Stimulated activated CD8-positive, alpha-beta memory T cell treated with anti-CD3 and anti-CD28 coated beads, Interleukin-4, amount 100 ng/mL, for 24 hours (primary cell): ENCODE data around the gene PGR.
"Not testable (repeated sequence)": the region's sequence is repeated elsewhere in the genome, so short reads cannot be mapped to it uniquely, and the experiment has no call there.

Source experiments
- DNase-seq: peaks from one replicate; pipeline ENCODE4 v3.0.0-alpha.2; 2020; ENCODE audit warnings: low read depth

PGR gene

GRCh38 chr11:101082813-101083212 is 46.8 kb downstream of the PGR start:
- no peak for DNase-seq

- no peak for DNase-seq
Observed at GRCh38 chr11:101063706-101064105, 65.9 kb downstream of the PGR start.

- DNase-seq, result no peak
Observed at GRCh38 chr11:101061606-101062005, 68.0 kb downstream of the PGR start.

GRCh38 chr11:101059331-101059730 is 70.3 kb downstream of the PGR start:
- DNase-seq, result no peak

GRCh38 chr11:101053492-101053891 is 76.1 kb downstream of the PGR start:
- no peak for DNase-seq

- no peak for DNase-seq
Observed at GRCh38 chr11:101051677-101052076, 77.9 kb downstream of the PGR start.

- no peak for DNase-seq
Observed at GRCh38 chr11:101049813-101050212, 79.8 kb downstream of the PGR start.

GRCh38 chr11:101049123-101049522 is 80.5 kb downstream of the PGR start:
- no peak for DNase-seq

GRCh38 chr11:101048479-101048878 is 81.1 kb downstream of the PGR start:
- no peak for DNase-seq

- no peak for DNase-seq
Observed at GRCh38 chr11:101046947-101047346, 82.7 kb downstream of the PGR start.

- DNase-seq, result no peak
Observed at GRCh38 chr11:101045415-101045814, 84.2 kb downstream of the PGR start.

- DNase-seq, result no peak
Observed at GRCh38 chr11:101043940-101044339, 85.7 kb downstream of the PGR start.

- DNase-seq, result no peak
Observed at GRCh38 chr11:101035872-101036271, 93.7 kb downstream of the PGR start.

- DNase-seq, result no peak
Observed at GRCh38 chr11:101034076-101034475, 95.5 kb downstream of the PGR start.

- DNase-seq, result no peak
Observed at GRCh38 chr11:101032991-101033390, 96.6 kb downstream of the PGR start.

GRCh38 chr11:101031713-101032112 is 97.9 kb downstream of the PGR start:
- DNase-seq, result no peak

- DNase-seq, result no peak
Observed at GRCh38 chr11:101030692-101031091, 98.9 kb downstream of the PGR start.

GRCh38 chr11:101030015-101030414 is 99.6 kb downstream of the PGR start:
- no peak for DNase-seq

- DNase-seq, result no peak
Observed at GRCh38 chr11:101028644-101029043, 101.0 kb downstream of the PGR start.

- no peak for DNase-seq
Observed at GRCh38 chr11:101022256-101022655, 107.4 kb downstream of the PGR start.

- DNase-seq, result no peak
Observed at GRCh38 chr11:101019870-101020269, 109.7 kb downstream of the PGR start.

- no peak for DNase-seq
Observed at GRCh38 chr11:101014600-101015285, 114.9 kb downstream of the PGR start.

GRCh38 chr11:101013702-101014101 is 115.9 kb downstream of the PGR start:
- DNase-seq, result not testable (repeated sequence)

GRCh38 chr11:101011881-101012280 is 117.7 kb downstream of the PGR start:
- DNase-seq, result no peak
